Amniotic stem cell (primary cell): Measurements from ENCODE around the gene FUBP3.
"Not testable (repeated sequence)": the region's sequence is repeated elsewhere in the genome, so short reads cannot be mapped to it uniquely, and the experiment has no call there.

Experiments
- DNase-seq: peaks from one replicate; lab custom pipeline; 2025; lab: John Stamatoyannopoulos, UW

FUBP3 gene

DNA sequence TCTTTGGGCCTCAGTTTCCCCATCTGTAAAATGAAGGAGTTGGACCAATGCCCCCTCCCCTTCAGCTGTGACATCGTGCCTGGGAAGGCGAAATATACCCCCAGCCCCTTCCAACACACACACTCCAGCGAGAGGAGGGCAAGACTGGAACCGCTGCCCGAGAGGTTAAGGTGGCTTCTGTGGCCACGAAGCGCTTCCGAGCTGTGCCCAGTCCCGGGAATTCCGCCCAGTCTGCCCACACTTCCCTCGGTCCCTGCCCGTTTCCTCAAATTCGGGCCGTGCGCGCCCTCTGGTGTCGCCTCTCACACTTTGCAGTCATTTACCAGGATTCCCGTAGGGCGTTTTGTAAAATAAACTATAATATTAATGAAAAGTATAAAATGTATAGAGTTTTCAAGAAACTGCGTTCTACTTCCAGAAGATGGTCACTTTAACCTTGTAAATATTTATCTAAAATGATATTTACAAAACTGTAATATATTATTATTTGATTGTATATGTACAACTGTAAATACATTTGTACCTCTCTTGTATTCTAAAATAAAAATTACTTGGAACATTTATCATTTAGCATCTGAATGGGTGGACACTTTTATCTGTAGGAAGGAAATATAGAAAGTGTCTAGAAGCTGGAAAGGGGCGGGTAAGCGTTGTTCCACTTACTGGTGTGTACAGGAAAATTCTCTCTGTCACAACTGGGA, 103.2 kb downstream of the FUBP3 start:
- peak; percentile 59 for DNase-seq

DNA sequence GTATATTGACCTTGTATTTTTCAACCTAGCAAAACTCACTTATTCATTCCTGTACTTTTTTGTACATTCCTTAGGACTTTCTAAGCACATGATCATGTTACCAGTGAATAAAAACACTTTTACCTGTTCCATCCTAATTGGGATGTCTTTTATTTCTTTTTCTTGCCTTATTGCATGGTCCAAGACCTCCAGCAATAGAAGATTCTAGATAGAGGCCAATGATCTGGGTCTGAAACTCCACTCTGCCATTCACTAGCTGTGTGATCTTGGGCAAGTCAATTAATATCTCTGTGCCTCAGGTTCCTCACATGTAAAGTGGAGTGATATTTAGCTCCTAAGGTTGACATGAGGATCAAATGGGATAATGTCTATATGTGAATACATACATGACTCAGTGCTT, 105.7 kb downstream of the FUBP3 start:
- no peak for DNase-seq

DNA sequence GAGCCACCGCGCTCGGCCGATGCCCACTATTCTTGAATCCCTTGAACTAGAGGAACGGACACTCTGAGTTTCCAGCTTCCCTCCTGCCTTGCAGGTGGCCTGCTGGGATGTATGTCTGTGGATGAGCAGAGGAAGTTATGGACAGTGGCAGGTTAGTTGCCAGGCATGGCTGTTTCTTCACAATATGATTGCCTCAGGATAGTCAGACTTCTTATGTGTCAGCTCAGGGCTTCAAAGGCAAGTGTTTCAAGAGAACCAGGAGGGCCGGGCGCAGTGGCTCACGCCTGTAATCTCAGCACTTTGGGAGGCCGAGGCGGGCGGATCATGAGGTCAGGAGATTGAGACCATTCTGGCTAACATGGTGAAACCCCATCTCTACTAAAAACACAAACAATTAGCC, 106.6 kb downstream of the FUBP3 start:
- DNase-seq, result not testable (repeated sequence)

DNA sequence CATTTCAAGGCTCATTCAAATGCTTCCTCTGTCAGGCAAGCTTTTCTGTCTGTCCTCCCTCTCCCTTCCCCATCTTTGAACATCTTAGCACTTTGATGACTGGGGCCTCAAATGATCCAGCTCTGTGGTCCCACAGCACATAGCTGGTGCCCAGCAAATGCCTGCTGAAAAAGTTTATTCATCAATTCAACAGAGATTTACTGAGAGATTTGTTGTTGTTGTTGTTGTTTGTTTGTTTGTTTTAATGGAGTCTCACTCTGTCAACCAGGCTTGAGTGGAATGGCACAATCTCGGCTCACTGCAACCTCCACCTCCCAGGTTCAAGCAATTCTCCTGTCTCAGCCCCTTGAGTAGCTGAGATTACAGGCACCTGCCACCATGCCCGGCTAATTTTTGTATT, 108.2 kb downstream of the FUBP3 start:
- DNase-seq, result no peak
